ENCODE data around the gene N4BP2L2.

DNA sequence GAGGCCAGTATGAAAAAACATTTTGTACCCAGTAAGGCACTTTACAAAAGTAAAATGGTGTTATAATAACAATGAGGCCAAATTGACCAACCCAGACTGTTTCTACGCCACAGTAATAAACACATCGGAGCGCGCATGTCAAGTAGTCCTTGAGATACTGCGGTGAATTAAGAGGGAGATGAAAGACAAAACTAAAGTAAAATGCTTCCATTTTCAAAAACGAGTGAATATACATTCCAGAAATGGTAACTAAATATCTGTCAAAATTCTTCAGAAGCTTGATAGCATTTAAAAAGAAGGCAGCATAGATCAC is 129.6 kb downstream of the N4BP2L2 start:
- TF ChIP-seq FOXJ3 (CRISPR knock-in tag; IDR thresholded peaks at IDR 0.05) = no peak
- TF ChIP-seq, protein P1, sequence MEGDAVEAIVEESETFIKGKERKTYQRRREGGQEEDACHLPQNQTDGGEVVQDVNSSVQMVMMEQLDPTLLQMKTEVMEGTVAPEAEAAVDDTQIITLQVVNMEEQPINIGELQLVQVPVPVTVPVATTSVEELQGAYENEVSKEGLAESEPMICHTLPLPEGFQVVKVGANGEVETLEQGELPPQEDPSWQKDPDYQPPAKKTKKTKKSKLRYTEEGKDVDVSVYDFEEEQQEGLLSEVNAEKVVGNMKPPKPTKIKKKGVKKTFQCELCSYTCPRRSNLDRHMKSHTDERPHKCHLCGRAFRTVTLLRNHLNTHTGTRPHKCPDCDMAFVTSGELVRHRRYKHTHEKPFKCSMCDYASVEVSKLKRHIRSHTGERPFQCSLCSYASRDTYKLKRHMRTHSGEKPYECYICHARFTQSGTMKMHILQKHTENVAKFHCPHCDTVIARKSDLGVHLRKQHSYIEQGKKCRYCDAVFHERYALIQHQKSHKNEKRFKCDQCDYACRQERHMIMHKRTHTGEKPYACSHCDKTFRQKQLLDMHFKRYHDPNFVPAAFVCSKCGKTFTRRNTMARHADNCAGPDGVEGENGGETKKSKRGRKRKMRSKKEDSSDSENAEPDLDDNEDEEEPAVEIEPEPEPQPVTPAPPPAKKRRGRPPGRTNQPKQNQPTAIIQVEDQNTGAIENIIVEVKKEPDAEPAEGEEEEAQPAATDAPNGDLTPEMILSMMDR (IDR thresholded peaks at IDR 0.05 in 2 of 3, conservative IDR thresholded peaks at IDR 0.05 in 1 of 3; ENCODE audit: insufficient read depth in 2 of 3, low read depth in 1 of 3, low read length in 3 of 3) = no peak
- no peak for TF ChIP-seq EHMT2 (IDR thresholded peaks at IDR 0.05)
- TF ChIP-seq EP300 (IDR thresholded peaks at IDR 0.05; ENCODE audit: low read length) = no peak
- TF ChIP-seq EZH2 (IDR thresholded peaks at IDR 0.05; ENCODE audit: borderline replicate concordance, low read depth, low read length) = no peak
- TF ChIP-seq, protein P2, sequence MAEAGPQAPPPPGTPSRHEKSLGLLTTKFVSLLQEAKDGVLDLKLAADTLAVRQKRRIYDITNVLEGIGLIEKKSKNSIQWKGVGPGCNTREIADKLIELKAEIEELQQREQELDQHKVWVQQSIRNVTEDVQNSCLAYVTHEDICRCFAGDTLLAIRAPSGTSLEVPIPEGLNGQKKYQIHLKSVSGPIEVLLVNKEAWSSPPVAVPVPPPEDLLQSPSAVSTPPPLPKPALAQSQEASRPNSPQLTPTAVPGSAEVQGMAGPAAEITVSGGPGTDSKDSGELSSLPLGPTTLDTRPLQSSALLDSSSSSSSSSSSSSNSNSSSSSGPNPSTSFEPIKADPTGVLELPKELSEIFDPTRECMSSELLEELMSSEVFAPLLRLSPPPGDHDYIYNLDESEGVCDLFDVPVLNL (CRISPR knock-in tag; IDR thresholded peaks at IDR 0.05; ENCODE audit: low read depth) = no peak
- no peak for TF ChIP-seq KLF10 (CRISPR knock-in tag; IDR thresholded peaks at IDR 0.05)
- TF ChIP-seq PHTF2 (CRISPR knock-in tag; IDR thresholded peaks at IDR 0.05) = no peak
- no peak for TF ChIP-seq POLR2A (conservative IDR thresholded peaks at IDR 0.05)
- TF ChIP-seq GABPA (tag; conservative IDR thresholded peaks at IDR 0.05; ENCODE audit: low read depth) = no peak
- TF ChIP-seq SOX6 (IDR thresholded peaks at IDR 0.05) = no peak
- TF ChIP-seq, protein P3, sequence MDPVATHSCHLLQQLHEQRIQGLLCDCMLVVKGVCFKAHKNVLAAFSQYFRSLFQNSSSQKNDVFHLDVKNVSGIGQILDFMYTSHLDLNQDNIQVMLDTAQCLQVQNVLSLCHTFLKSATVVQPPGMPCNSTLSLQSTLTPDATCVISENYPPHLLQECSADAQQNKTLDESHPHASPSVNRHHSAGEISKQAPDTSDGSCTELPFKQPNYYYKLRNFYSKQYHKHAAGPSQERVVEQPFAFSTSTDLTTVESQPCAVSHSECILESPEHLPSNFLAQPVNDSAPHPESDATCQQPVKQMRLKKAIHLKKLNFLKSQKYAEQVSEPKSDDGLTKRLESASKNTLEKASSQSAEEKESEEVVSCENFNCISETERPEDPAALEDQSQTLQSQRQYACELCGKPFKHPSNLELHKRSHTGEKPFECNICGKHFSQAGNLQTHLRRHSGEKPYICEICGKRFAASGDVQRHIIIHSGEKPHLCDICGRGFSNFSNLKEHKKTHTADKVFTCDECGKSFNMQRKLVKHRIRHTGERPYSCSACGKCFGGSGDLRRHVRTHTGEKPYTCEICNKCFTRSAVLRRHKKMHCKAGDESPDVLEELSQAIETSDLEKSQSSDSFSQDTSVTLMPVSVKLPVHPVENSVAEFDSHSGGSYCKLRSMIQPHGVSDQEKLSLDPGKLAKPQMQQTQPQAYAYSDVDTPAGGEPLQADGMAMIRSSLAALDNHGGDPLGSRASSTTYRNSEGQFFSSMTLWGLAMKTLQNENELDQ (CRISPR knock-in tag; IDR thresholded peaks at IDR 0.05; ENCODE audit: borderline replicate concordance) = no peak
